Trophoblast cell (in vitro differentiated cells and primary cell): ENCODE measurements around the gene MST1R.

Experiments used
- DNase-seq, 2 donors: peaks; one replicate each; pipeline ENCODE4 v3.0.0-alpha.2; 2016
- H2AFZ ChIP-seq: 2 replicates; pipeline ENCODE4 v1.6.1; 2013; ENCODE audit warnings: low read length, moderate library complexity, mild to moderate bottlenecking; ENCODE audit not compliant: insufficient read depth, poor library complexity
- H2AK5ac ChIP-seq: 2 replicates; pipeline ENCODE4 v1.6.1; 2013; ENCODE audit warnings: mild to moderate bottlenecking, low read length
- H2BK120ac ChIP-seq: 2 replicates; pipeline ENCODE4 v1.6.1; 2013; ENCODE audit warnings: low read length, mild to moderate bottlenecking, moderate library complexity; ENCODE audit not compliant: insufficient read depth, poor library complexity
- H2BK12ac ChIP-seq: 2 replicates; pipeline ENCODE4 v1.6.1; 2013; ENCODE audit warnings: mild to moderate bottlenecking, low read length, moderate library complexity
- H2BK5ac ChIP-seq: 2 replicates; pipeline ENCODE4 v1.6.1; 2013; ENCODE audit warnings: low read length, low read depth, moderate library complexity, mild to moderate bottlenecking; ENCODE audit not compliant: poor library complexity
- H3K14ac ChIP-seq: 2 replicates; pipeline ENCODE4 v1.6.1; 2013; ENCODE audit warnings: mild to moderate bottlenecking, low read length
- H3K18ac ChIP-seq: 2 replicates; pipeline ENCODE4 v1.6.1; 2013; ENCODE audit warnings: mild to moderate bottlenecking, low read length
- H3K23ac ChIP-seq: 2 replicates; pipeline ENCODE4 v1.6.1; 2013; ENCODE audit warnings: low read length
- H3K27ac ChIP-seq: 2 replicates; pipeline ENCODE4 v1.5.1; 2013; ENCODE audit warnings: low read depth, mild to moderate bottlenecking, inconsistent platforms, low read length, moderate library complexity
- H3K27me3 ChIP-seq: 2 replicates; pipeline ENCODE4 v1.6.1; 2013; ENCODE audit warnings: inconsistent platforms, mild to moderate bottlenecking, low read length, moderate library complexity; ENCODE audit not compliant: insufficient read depth
- H3K36me3 ChIP-seq, 2 experiments: 1 replicate in 1 of 2; 2 replicates in 1 of 2; pipeline ENCODE4 v1.6.1; 2013; ENCODE audit warnings: low read length in 2 of 2, mild to moderate bottlenecking in 2 of 2, moderate library complexity in 1 of 2; ENCODE audit not compliant: insufficient read depth in 2 of 2, control insufficient read depth in 1 of 2
- H3K4ac ChIP-seq: 2 replicates; pipeline ENCODE4 v1.6.1; 2013; ENCODE audit warnings: low read depth, mild to moderate bottlenecking, low read length, moderate library complexity
- H3K4me1 ChIP-seq, 2 experiments: 1 replicate in 1 of 2; 2 replicates in 1 of 2; pipeline ENCODE4 v1.6.1; 2013; ENCODE audit warnings: low read length in 2 of 2, mild to moderate bottlenecking in 2 of 2, moderate library complexity in 1 of 2; ENCODE audit not compliant: insufficient read depth in 2 of 2, control insufficient read depth in 1 of 2
- H3K4me2 ChIP-seq: 2 replicates; pipeline ENCODE4 v1.6.1; 2013; ENCODE audit warnings: inconsistent platforms, mild to moderate bottlenecking, low read length, moderate library complexity
- H3K4me3 ChIP-seq: 2 replicates; pipeline ENCODE4 v1.5.1; 2013; ENCODE audit warnings: mild to moderate bottlenecking, low read depth, low read length, inconsistent platforms
- H3K79me1 ChIP-seq: one replicate; pipeline ENCODE4 v1.6.1; 2013; ENCODE audit warnings: low read length
- H3K79me2 ChIP-seq: 2 replicates; pipeline ENCODE4 v1.6.1; 2013; ENCODE audit warnings: low read length, mild to moderate bottlenecking; ENCODE audit not compliant: control insufficient read depth, insufficient read depth, poor library complexity
- H3K9ac ChIP-seq: 2 replicates; pipeline ENCODE4 v1.6.1; 2013; ENCODE audit warnings: mild to moderate bottlenecking, low read length
- H3K9me3 ChIP-seq: 2 replicates; pipeline ENCODE4 v1.6.1; 2013; ENCODE audit warnings: low read depth, mild to moderate bottlenecking, control low read depth, inconsistent platforms, low read length; ENCODE audit not compliant: insufficient read depth
- H4K12ac ChIP-seq: 2 replicates; pipeline ENCODE4 v1.6.1; 2013; ENCODE audit warnings: low read depth, mild to moderate bottlenecking, low read length, moderate library complexity
- H4K8ac ChIP-seq: 2 replicates; pipeline ENCODE4 v1.6.1; 2013; ENCODE audit warnings: low read depth, mild to moderate bottlenecking, low read length, moderate library complexity
- H4K91ac ChIP-seq: one replicate; pipeline ENCODE4 v1.6.1; 2013; ENCODE audit warnings: low read depth, mild to moderate bottlenecking, low read length, moderate library complexity
- whole genome bisulfite sequencing: extraction: QIAGEN DNeasy Blood & Tissue Kit; methylation state at CpG from one replicate; pipeline ENCODE4 v1.1.7; 2013; ENCODE audit warnings: missing lambda C conversion rate; ENCODE audit not compliant: insufficient read length, insufficient coverage; ENCODE audit errors: extremely low coverage; 5-methylcytosine and 5-hydroxymethylcytosine counted together

The MST1R gene

GRCh38 chr3:49865198-49865784 lies 38.4 kb downstream of the MST1R start:
- Histone ChIP-seq H3K9ac (no peak overlapping the region), H2AFZ (no peak overlapping the region), H3K79me2 (no peaks in the 10 kb centered on the region), H3K27me3 (peaks cover 19% of the 10 kb centered on the region), H2BK120ac (no peak overlapping the region), H3K27ac (no peak overlapping the region), H3K4me3 (no peak overlapping the region), H3K4me2 (no peak overlapping the region), H3K79me1 (no peaks in the 10 kb centered on the region), H2BK5ac (no peak overlapping the region), H3K36me3 (no peaks in the 10 kb centered on the region), H4K91ac (no peak overlapping the region), H2BK12ac (no peak overlapping the region), H3K9me3 (no peaks in the 10 kb centered on the region), H3K4me1 (peaks cover 4 to 6% of the 10 kb centered on the region in 2 experiments), H4K12ac (no peak overlapping the region), H3K14ac (no peak overlapping the region), H2AK5ac (no peak overlapping the region), H3K23ac (no peak overlapping the region), H4K8ac (no peak overlapping the region), H3K18ac (no peak overlapping the region), H3K4ac (no peak overlapping the region)
- WGBS: no CpG with 5 or more reads among the region's 7 CpGs
- no peak for DNase-seq

GRCh38 chr3:49864505-49864904 lies 39.2 kb downstream of the MST1R start:
- DNase-seq: no peak
- H3K9ac ChIP-seq: no peak overlapping the region
- H3K79me1 ChIP-seq: no peaks in the 10 kb centered on the region
- H2BK12ac ChIP-seq: no peak overlapping the region
- no peak overlapping the region for H3K4me2 ChIP-seq
- no peak overlapping the region for H3K14ac ChIP-seq
- no peak overlapping the region for H2AFZ ChIP-seq
- no CpG with 5 or more reads among the region's 5 CpGs for WGBS
- peaks cover 13% of the 10 kb centered on the region for H3K27me3 ChIP-seq
- no peaks in the 10 kb centered on the region for H3K79me2 ChIP-seq
- no peak overlapping the region for H3K18ac ChIP-seq
- H3K4ac ChIP-seq: no peak overlapping the region
- no peak overlapping the region for H3K27ac ChIP-seq
- no peak overlapping the region for H2BK5ac ChIP-seq
- H2AK5ac ChIP-seq: no peak overlapping the region
- peaks cover 2 to 5% of the 10 kb centered on the region in 2 experiments for H3K4me1 ChIP-seq
- no peak overlapping the region for H4K8ac ChIP-seq
- H3K36me3 ChIP-seq: no peaks in the 10 kb centered on the region
- H3K9me3 ChIP-seq: no peaks in the 10 kb centered on the region
- H2BK120ac ChIP-seq: no peak overlapping the region
- H3K4me3 ChIP-seq: no peak overlapping the region
- H4K12ac ChIP-seq: no peak overlapping the region
- no peak overlapping the region for H3K23ac ChIP-seq
- no peak overlapping the region for H4K91ac ChIP-seq

- Histone ChIP-seq H3K4me1 (peaks cover 5 to 12% of the 10 kb centered on the region in 2 experiments), H4K91ac (no peak overlapping the region), H2AK5ac (no peak overlapping the region), H3K27ac (no peak overlapping the region), H2AFZ (no peak overlapping the region), H2BK12ac (no peak overlapping the region), H3K36me3 (no peaks in the 10 kb centered on the region), H2BK120ac (no peak overlapping the region), H3K23ac (no peak overlapping the region), H2BK5ac (no peak overlapping the region), H3K4ac (no peak overlapping the region), H3K4me3 (no peak overlapping the region), H3K9ac (no peak overlapping the region), H3K14ac (no peak overlapping the region), H4K8ac (no peak overlapping the region), H3K27me3 (no peaks in the 10 kb centered on the region), H4K12ac (no peak overlapping the region), H3K79me1 (peaks cover 5% of the 10 kb centered on the region), H3K4me2 (no peak overlapping the region), H3K18ac (no peak overlapping the region), H3K9me3 (no peaks in the 10 kb centered on the region), H3K79me2 (peaks cover 2% of the 10 kb centered on the region)
- DNase-seq: no peak
- no CpG with 5 or more reads among the region's 12 CpGs for WGBS
Observed at GRCh38 chr3:49859576-49860305, 43.9 kb downstream of the MST1R start.

- Histone ChIP-seq H3K27me3 (no peaks in the 10 kb centered on the region), H3K36me3 (no peaks in the 10 kb centered on the region), H2BK5ac (no peak within 1 kb of the TSS), H4K91ac (peak within 1 kb of the TSS; percentile 59), H3K79me1 (peaks cover 5% of the 10 kb centered on the region), H3K4me3 (peak within 1 kb of the TSS; percentile 97), H2AFZ (peak within 1 kb of the TSS; percentile 92), H4K12ac (peak within 1 kb of the TSS; percentile 75), H4K8ac (peak within 1 kb of the TSS; percentile 94), H3K14ac (peak within 1 kb of the TSS; percentile 62), H3K4me1 (peaks cover 5 to 12% of the 10 kb centered on the region in 2 experiments), H2BK120ac (no peak within 1 kb of the TSS), H3K27ac (no peak within 1 kb of the TSS), H3K4ac (peak within 1 kb of the TSS; percentile 52), H3K9ac (peak within 1 kb of the TSS; percentile 78), H3K18ac (peak within 1 kb of the TSS; percentile 44), H3K79me2 (peaks cover 2% of the 10 kb centered on the region), H3K23ac (no peak within 1 kb of the TSS), H3K9me3 (no peaks in the 10 kb centered on the region), H3K4me2 (peak within 1 kb of the TSS; percentile 92), H2BK12ac (no peak within 1 kb of the TSS), H2AK5ac (peak within 1 kb of the TSS; percentile 81)
- DNase-seq: peak; percentile 94 to 99
- WGBS: no CpG with 5 or more reads among the region's 52 CpGs
Observed at GRCh38 chr3:49856181-49857005, 47.3 kb downstream of the MST1R start, which contains the start of gene TRAIP. TSS of gene TRAIP (minus strand) at chr3:49856564. CDS start at chr3:49856453, 111 bp downstream.
